Measurements from ENCODE around the gene NUP153.
"Not testable (repeated sequence)": the region's sequence is repeated elsewhere in the genome, so short reads cannot be mapped to it uniquely, and the experiment has no call there.

The NUP153 gene

GRCh38 chr6:17712576-17712975, 5.9 kb upstream of the NUP153 start:
- no peak for DNase-seq

- no peak for DNase-seq
Observed at GRCh38 chr6:17710331-17710730, 3.6 kb upstream of the NUP153 start.

GRCh38 chr6:17709476-17709875, 2.8 kb upstream of the NUP153 start:
- DNase-seq: no peak

GRCh38 chr6:17708035-17708434, 1.3 kb upstream of the NUP153 start:
- not testable (repeated sequence) for DNase-seq

- DNase-seq: no peak
Observed at GRCh38 chr6:17707371-17707651, 586 bp upstream of the NUP153 start.

- no peak for DNase-seq
Observed at GRCh38 chr6:17705778-17706579, 746 bp downstream of the NUP153 start.

GRCh38 chr6:17705428-17705777, 1.3 kb downstream of the NUP153 start:
- DNase-seq: no peak

GRCh38 chr6:17703256-17703694, 3.5 kb downstream of the NUP153 start:
- no peak for DNase-seq

- DNase-seq: no peak
Observed at GRCh38 chr6:17700421-17701416, 6.0 kb downstream of the NUP153 start.

GRCh38 chr6:17691925-17692538, 14.7 kb downstream of the NUP153 start:
- no peak for DNase-seq

- no peak for DNase-seq
Observed at GRCh38 chr6:17688481-17688880, 18.2 kb downstream of the NUP153 start.

GRCh38 chr6:17687136-17687535, 19.6 kb downstream of the NUP153 start:
- DNase-seq: no peak

GRCh38 chr6:17684134-17684533, 22.6 kb downstream of the NUP153 start:
- no peak for DNase-seq

- DNase-seq: no peak
Observed at GRCh38 chr6:17683428-17683827, 23.3 kb downstream of the NUP153 start.

GRCh38 chr6:17679726-17680125, 27.0 kb downstream of the NUP153 start:
- DNase-seq: no peak

GRCh38 chr6:17677602-17678001, 29.1 kb downstream of the NUP153 start:
- DNase-seq: no peak

GRCh38 chr6:17673543-17674254, 33.0 kb downstream of the NUP153 start:
- no peak for DNase-seq

GRCh38 chr6:17672064-17672718, 34.5 kb downstream of the NUP153 start:
- no peak for DNase-seq

GRCh38 chr6:17666646-17667045, 40.1 kb downstream of the NUP153 start:
- no peak for DNase-seq

- no peak for DNase-seq
Observed at GRCh38 chr6:17665132-17665531, 41.6 kb downstream of the NUP153 start.

- DNase-seq: no peak
Observed at GRCh38 chr6:17663226-17663625, 43.5 kb downstream of the NUP153 start.

- DNase-seq: no peak
Observed at GRCh38 chr6:17662585-17662984, 44.1 kb downstream of the NUP153 start.

Data from NCI-H187 treated with DMSO at 0.1 percent for 48 hours (cell line).